Esophagus (tissue), 2 donors: Measurements from ENCODE around the gene PPP1R7. TPM values are rescaled to one million over a fixed set of nuclear protein-coding genes. Genes with fewer than 3 reads are reported as not detected.

Experiments
- H3K27ac ChIP-seq, 2 donors: one replicate each; pipeline ENCODE4 v1.5.1; 2013; ENCODE audit warnings: low read depth in 2 of 2, mild to moderate bottlenecking in 2 of 2, inconsistent platforms in 1 of 2, low read length in 1 of 2, moderate library complexity in 1 of 2
- H3K27me3 ChIP-seq, 2 donors: one replicate each; pipeline ENCODE4 v1.6.1; 2013; ENCODE audit warnings: low read length in 2 of 2, control low read depth in 1 of 2, mild to moderate bottlenecking in 1 of 2; ENCODE audit not compliant: insufficient read depth in 2 of 2, control insufficient read depth in 1 of 2
- H3K36me3 ChIP-seq, 2 donors: one replicate each; pipeline ENCODE4 v1.6.1; 2013; ENCODE audit warnings: low read length in 1 of 2; ENCODE audit not compliant: control insufficient read depth in 2 of 2, insufficient read depth in 2 of 2
- H3K4me1 ChIP-seq, 2 donors: one replicate each; pipeline ENCODE4 v1.6.1; 2013; ENCODE audit warnings: low read length in 1 of 2; ENCODE audit not compliant: control insufficient read depth in 2 of 2, insufficient read depth in 2 of 2
- H3K4me3 ChIP-seq, 2 donors: one replicate each; pipeline ENCODE4 v1.5.1; 2013; ENCODE audit warnings: low read length in 2 of 2, mild to moderate bottlenecking in 2 of 2, low read depth in 1 of 2, moderate library complexity in 1 of 2
- H3K9me3 ChIP-seq, 2 donors: one replicate each; pipeline ENCODE4 v1.6.1; 2013; ENCODE audit warnings: mild to moderate bottlenecking in 2 of 2, low read depth in 1 of 2, low read length in 1 of 2, moderate library complexity in 1 of 2; ENCODE audit not compliant: control insufficient read depth in 2 of 2, insufficient read depth in 1 of 2
- WGBS, 2 donors: extraction: QIAGEN DNeasy Blood & Tissue Kit; methylation state at CpG; one replicate each; pipeline ENCODE4 v1.1.7; 2013; 5-methylcytosine and 5-hydroxymethylcytosine counted together
- polyA plus RNA-seq, 2 donors: library from polyadenylated mRNA; stranded (reverse); fragments of 200-250 nt; gene quantifications; one replicate each; pipeline ENCODE4 v1.2.3, GENCODE V29; 2013
- donor health status: healthy with polysubstance abuse.
- donor health status: Bipolar disorder and iron deficiency.

PPP1R7 gene
- polyA plus RNA-seq, 2 donors: 74.3 to 78.2 TPM

GRCh38 chr2:241197947-241198346 lies 47.7 kb downstream of the PPP1R7 start:
- H3K9me3 ChIP-seq: no peaks in the 10 kb centered on the region
- H3K4me3 ChIP-seq: no peak overlapping the region
- H3K27ac ChIP-seq: no peak overlapping the region
- peaks cover 0 to 3% of the 10 kb centered on the region in 2 donors for H3K4me1 ChIP-seq
- no peaks in the 10 kb centered on the region for H3K36me3 ChIP-seq
- no peaks in the 10 kb centered on the region for H3K27me3 ChIP-seq
- 77% methylated on average over 6 of the region's 6 CpGs for WGBS, 2 donors

GRCh38 chr2:241198381-241199279 lies 48.4 kb downstream of the PPP1R7 start:
- peaks cover 0 to 3% of the 10 kb centered on the region in 2 donors for H3K4me1 ChIP-seq
- no peaks in the 10 kb centered on the region for H3K27me3 ChIP-seq
- H3K27ac ChIP-seq: no peak overlapping the region
- no peak overlapping the region for H3K4me3 ChIP-seq
- no peaks in the 10 kb centered on the region for H3K36me3 ChIP-seq
- WGBS, 2 donors: 62 to 78% methylated on average over 27 of the region's 27 CpGs
- H3K9me3 ChIP-seq: no peaks in the 10 kb centered on the region

- Histone ChIP-seq H3K9me3 (no peaks in the 10 kb centered on the region), H3K4me1 (peaks cover 0 to 3% of the 10 kb centered on the region in 2 donors), H3K36me3 (no peaks in the 10 kb centered on the region), H3K27me3 (no peaks in the 10 kb centered on the region), H3K4me3 (no peak overlapping the region), H3K27ac (no peak overlapping the region)
- WGBS, 2 donors: 85 to 86% methylated on average over 16 of the region's 16 CpGs
Measured at GRCh38 chr2:241199286-241199685, 49.0 kb downstream of the PPP1R7 start.

GRCh38 chr2:241199897-241200821 lies 49.9 kb downstream of the PPP1R7 start:
- H3K9me3 ChIP-seq: no peaks in the 10 kb centered on the region
- no peak overlapping the region for H3K4me3 ChIP-seq
- H3K27me3 ChIP-seq: no peaks in the 10 kb centered on the region
- H3K4me1 ChIP-seq: peaks cover 0 to 3% of the 10 kb centered on the region in 2 donors
- 84 to 86% methylated on average over 42 of the region's 42 CpGs for WGBS, 2 donors
- no peaks in the 10 kb centered on the region for H3K36me3 ChIP-seq
- no peak overlapping the region for H3K27ac ChIP-seq

- H3K9me3 ChIP-seq: no peaks in the 10 kb centered on the region
- no peaks in the 10 kb centered on the region for H3K36me3 ChIP-seq
- H3K27me3 ChIP-seq: no peaks in the 10 kb centered on the region
- WGBS, 2 donors: 83 to 84% methylated on average over 21 of the region's 21 CpGs
- H3K27ac ChIP-seq: no peak overlapping the region
- H3K4me1 ChIP-seq: peaks cover 0 to 3% of the 10 kb centered on the region in 2 donors
- no peak overlapping the region for H3K4me3 ChIP-seq
Measured at GRCh38 chr2:241200822-241201395, 50.6 kb downstream of the PPP1R7 start.

- no peak overlapping the region for H3K27ac ChIP-seq
- no peaks in the 10 kb centered on the region for H3K9me3 ChIP-seq
- H3K27me3 ChIP-seq: no peaks in the 10 kb centered on the region
- H3K4me3 ChIP-seq: no peak overlapping the region
- peaks cover 0 to 3% of the 10 kb centered on the region in 2 donors for H3K4me1 ChIP-seq
- 85 to 86% methylated on average over 24 of the region's 24 CpGs for WGBS, 2 donors
- H3K36me3 ChIP-seq: no peaks in the 10 kb centered on the region
Measured at GRCh38 chr2:241201445-241202267, 51.4 kb downstream of the PPP1R7 start.

- Histone ChIP-seq H3K36me3 (no peaks in the 10 kb centered on the region), H3K27ac (no peak overlapping the region)
- WGBS, 2 donors: 85 to 86% methylated on average over 15 of the region's 15 CpGs
Measured at GRCh38 chr2:241202268-241202585, 52.0 kb downstream of the PPP1R7 start.

GRCh38 chr2:241202681-241203080 lies 52.4 kb downstream of the PPP1R7 start:
- Histone ChIP-seq H3K4me3 (no peak overlapping the region), H3K27me3 (no peaks in the 10 kb centered on the region), H3K4me1 (peaks cover 0 to 3% of the 10 kb centered on the region in 2 donors), H3K27ac (no peak overlapping the region), H3K9me3 (no peaks in the 10 kb centered on the region), H3K36me3 (no peaks in the 10 kb centered on the region)
- 86 to 91% methylated on average over 7 to 9 of the region's 9 CpGs for WGBS, 2 donors

More at GRCh38 chr2:241202268-241202585, 52.0 kb downstream of the PPP1R7 start:
- no peak overlapping the region for H3K4me3 ChIP-seq
- H3K27me3 ChIP-seq: no peaks in the 10 kb centered on the region
- peaks cover 0 to 3% of the 10 kb centered on the region in 2 donors for H3K4me1 ChIP-seq
- H3K9me3 ChIP-seq: no peaks in the 10 kb centered on the region
